ENCODE data around the gene R3HDM1.
"Not testable (repeated sequence)": the region's sequence is repeated elsewhere in the genome, so short reads cannot be mapped to it uniquely, and the experiment has no call there.

The R3HDM1 gene

GRCh38 chr2:135531231-135532197, at the start of gene R3HDM1:
Gene R3HDM1, plus strand, starts transcription at chr2:135531484. Its CDS starts 73,362 bp downstream, at chr2:135604846.
- peak; percentile 99 for FAIRE-seq
- peak; percentile 89 for DNase-seq (ENCODE audit: extremely low spot score, insufficient read length, low read depth)

- DNase-seq (ENCODE audit: extremely low spot score, insufficient read length, low read depth): no peak
- FAIRE-seq: no peak
Measured at GRCh38 chr2:135485441-135485840, 45.8 kb upstream of the R3HDM1 start.

- FAIRE-seq (no peak), DNase-seq (ENCODE audit: extremely low spot score, insufficient read length, low read depth) (no peak)
Measured at GRCh38 chr2:135490376-135490775, 40.9 kb upstream of the R3HDM1 start.

GRCh38 chr2:135494503-135494902, 36.8 kb upstream of the R3HDM1 start:
- FAIRE-seq (no peak), DNase-seq (ENCODE audit: extremely low spot score, insufficient read length, low read depth) (no peak)

- DNase-seq (ENCODE audit: extremely low spot score, insufficient read length, low read depth): no peak
- FAIRE-seq: no peak
Measured at GRCh38 chr2:135494917-135495316, 36.4 kb upstream of the R3HDM1 start.

- not testable (repeated sequence) for FAIRE-seq; DNase-seq (ENCODE audit: extremely low spot score, insufficient read length, low read depth)
Measured at GRCh38 chr2:135498588-135498987, 32.7 kb upstream of the R3HDM1 start.

- FAIRE-seq (no peak), DNase-seq (ENCODE audit: extremely low spot score, insufficient read length, low read depth) (no peak)
Measured at GRCh38 chr2:135504811-135505210, 26.5 kb upstream of the R3HDM1 start.

GRCh38 chr2:135510577-135510976, 20.7 kb upstream of the R3HDM1 start:
- DNase-seq (ENCODE audit: extremely low spot score, insufficient read length, low read depth) (no peak), FAIRE-seq (peak; percentile 60)

- no peak for DNase-seq (ENCODE audit: extremely low spot score, insufficient read length, low read depth)
- peak; percentile 50 for FAIRE-seq
Measured at GRCh38 chr2:135512099-135512498, 19.2 kb upstream of the R3HDM1 start.

- no peak for DNase-seq (ENCODE audit: extremely low spot score, insufficient read length, low read depth)
Measured at GRCh38 chr2:135525786-135526185, 5.5 kb upstream of the R3HDM1 start.

GRCh38 chr2:135528006-135528405, 3.3 kb upstream of the R3HDM1 start:
- no peak for DNase-seq (ENCODE audit: extremely low spot score, insufficient read length, low read depth)
- FAIRE-seq: no peak

More at GRCh38 chr2:135525786-135526185, 5.5 kb upstream of the R3HDM1 start:
- FAIRE-seq: no peak

- DNase-seq (ENCODE audit: extremely low spot score, insufficient read length, low read depth): peak; percentile 60
- FAIRE-seq: no peak
Measured at GRCh38 chr2:135530313-135531230, 712 bp upstream of the R3HDM1 start, which contains the start of gene ZRANB3. Gene ZRANB3, minus strand, starts transcription at chr2:135531218.

- no peak for DNase-seq (ENCODE audit: extremely low spot score, insufficient read length, low read depth)
- FAIRE-seq: no peak
Measured at GRCh38 chr2:135532581-135532980, 1.3 kb downstream of the R3HDM1 start.

- DNase-seq (ENCODE audit: extremely low spot score, insufficient read length, low read depth); FAIRE-seq: not testable (repeated sequence)
Measured at GRCh38 chr2:135533545-135533944, 2.3 kb downstream of the R3HDM1 start.

- no peak for FAIRE-seq
Measured at GRCh38 chr2:135546436-135546835, 15.2 kb downstream of the R3HDM1 start.

GRCh38 chr2:135547311-135547710, 16.0 kb downstream of the R3HDM1 start:
- no peak for DNase-seq (ENCODE audit: extremely low spot score, insufficient read length, low read depth)
- no peak for FAIRE-seq

More at GRCh38 chr2:135546436-135546835, 15.2 kb downstream of the R3HDM1 start:
- DNase-seq (ENCODE audit: extremely low spot score, insufficient read length, low read depth): no peak

- no peak for FAIRE-seq
- no peak for DNase-seq (ENCODE audit: extremely low spot score, insufficient read length, low read depth)
Measured at GRCh38 chr2:135551356-135551755, 20.1 kb downstream of the R3HDM1 start.

GRCh38 chr2:135552887-135553286, 21.6 kb downstream of the R3HDM1 start:
- DNase-seq (ENCODE audit: extremely low spot score, insufficient read length, low read depth) (no peak), FAIRE-seq (no peak)

- DNase-seq (ENCODE audit: extremely low spot score, insufficient read length, low read depth): no peak
- FAIRE-seq: peak; percentile 9
Measured at GRCh38 chr2:135555311-135555710, 24.0 kb downstream of the R3HDM1 start.

GRCh38 chr2:135557530-135557929, 26.2 kb downstream of the R3HDM1 start:
- FAIRE-seq: no peak

More at GRCh38 chr2:135557530-135557929, 26.2 kb downstream of the R3HDM1 start:
- no peak for DNase-seq (ENCODE audit: extremely low spot score, insufficient read length, low read depth)

All from GM18507 (cell line).